Endodermal cell (in vitro differentiated cells): ENCODE measurements around the gene SNTA1. TPM values are rescaled to one million over a fixed set of nuclear protein-coding genes. Genes with fewer than 3 reads are reported as not detected.

ENCODE experiments used
- DNase-seq: peaks from one replicate; pipeline ENCODE4 v3.0.0-alpha.2; 2017
- H3K27ac ChIP-seq: 2 replicates; pipeline ENCODE4 v1.5.1; 2013; ENCODE audit warnings: mild to moderate bottlenecking, low read depth, low read length, moderate library complexity
- H3K27me3 ChIP-seq: 2 replicates; pipeline ENCODE4 v1.6.1; 2013; ENCODE audit warnings: mild to moderate bottlenecking, low read length, moderate library complexity; ENCODE audit not compliant: insufficient read depth, control insufficient read depth, poor library complexity, severe bottlenecking
- H3K36me3 ChIP-seq: 2 replicates; pipeline ENCODE4 v1.7.0; 2013; ENCODE audit warnings: mild to moderate bottlenecking, low read length, moderate library complexity; ENCODE audit not compliant: control insufficient read depth, insufficient read depth
- H3K4me1 ChIP-seq: one replicate; pipeline ENCODE4 v1.7.0; 2013; ENCODE audit warnings: low read length; ENCODE audit not compliant: control insufficient read depth, insufficient read depth
- H3K4me3 ChIP-seq: 2 replicates; pipeline ENCODE4 v1.5.1; 2013; ENCODE audit warnings: mild to moderate bottlenecking, low read length, moderate library complexity
- H3K9ac ChIP-seq: 2 replicates; pipeline ENCODE4 v1.6.1; 2013; ENCODE audit warnings: mild to moderate bottlenecking, low read length, moderate library complexity; ENCODE audit not compliant: poor library complexity, severe bottlenecking; ENCODE audit errors: extremely low read depth
- H3K9me3 ChIP-seq: 2 replicates; pipeline ENCODE4 v1.6.1; 2013; ENCODE audit warnings: mild to moderate bottlenecking, low read length, moderate library complexity; ENCODE audit not compliant: control insufficient read depth
- H3K27ac Mint-ChIP-seq: 2 replicates; pipeline ENCODE4 v1.8.0; 2020; ENCODE audit warnings: mixed read lengths
- H3K27me3 Mint-ChIP-seq: 2 replicates; pipeline ENCODE4 v1.8.0; 2021; ENCODE audit warnings: mild to moderate bottlenecking, mixed read lengths; ENCODE audit not compliant: insufficient read depth
- H3K36me3 Mint-ChIP-seq: 2 replicates; pipeline ENCODE4 v1.8.0; 2020; ENCODE audit warnings: low read depth, mixed read lengths
- H3K4me1 Mint-ChIP-seq: 2 replicates; pipeline ENCODE4 v1.8.0; 2020; ENCODE audit warnings: mixed read lengths
- H3K4me3 Mint-ChIP-seq: 2 replicates; pipeline ENCODE4 v1.8.0; 2020; ENCODE audit warnings: mild to moderate bottlenecking, moderate library complexity, mixed read lengths
- H3K9me3 Mint-ChIP-seq: 2 replicates; pipeline ENCODE4 v1.8.0; 2020; ENCODE audit warnings: mild to moderate bottlenecking, mixed read lengths
- WGBS, 2 experiments: methylation state at CpG; one replicate each; pipeline versions ENCODE4 v1.1.5 to v1.1.7; 2013; ENCODE audit warnings: missing lambda C conversion rate in 2 of 2, mixed read lengths in 1 of 2; ENCODE audit not compliant: insufficient coverage in 1 of 2, insufficient read length in 1 of 2; 5-methylcytosine and 5-hydroxymethylcytosine counted together
- total RNA-seq, 2 donors: library from RNA; stranded (reverse); fragmentation: NEBNext Ultra II Directional in 1 of 2; extraction: Animal tissue kit (Norgen Biotek cat#: 25700) in 1 of 2; gene quantifications; 2 replicates in 1 of 2; 3 replicates in 1 of 2; pipeline ENCODE4 v1.2.1, GENCODE V29; 2021
- TF ChIP-seq, protein P1 (sequence below): fragments of 200-600 bp; sonication (generic); conservative IDR thresholded peaks from 2 replicates; pipeline ENCODE4 v1.5.0; 2021; ENCODE audit warnings: antibody characterized with exemption, mild to moderate bottlenecking

SNTA1 gene
- total RNA-seq, 2 donors from 2014 or later, result 4.6 to 8.2 TPM

DNA sequence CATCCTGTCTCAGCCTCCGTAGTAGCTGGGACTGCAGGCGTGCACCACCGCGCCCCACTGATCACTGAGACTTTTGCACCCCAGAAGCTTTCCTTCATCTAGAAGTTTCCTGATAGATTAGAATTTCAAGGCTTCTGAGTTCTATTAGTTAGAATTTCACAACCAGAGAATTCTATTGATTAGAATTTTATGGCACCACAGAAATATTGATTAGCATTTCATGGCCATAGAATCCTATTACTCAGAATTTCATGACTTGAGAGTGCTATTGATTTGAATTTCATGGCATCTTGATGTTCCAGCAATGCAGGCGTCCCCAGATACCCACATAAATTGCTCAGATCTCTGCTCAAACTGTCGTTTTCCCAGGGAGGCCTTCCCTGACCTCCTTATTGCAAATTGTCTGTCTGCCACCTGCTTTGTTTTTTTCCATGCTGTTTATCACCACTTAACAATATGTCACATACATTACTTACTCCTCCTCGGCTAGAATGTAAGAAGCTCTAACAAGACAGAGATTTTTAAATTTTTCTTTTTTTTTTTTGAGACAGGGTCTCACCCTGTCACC, 29.4 kb upstream of the SNTA1 start:
- TF ChIP-seq, protein P1, sequence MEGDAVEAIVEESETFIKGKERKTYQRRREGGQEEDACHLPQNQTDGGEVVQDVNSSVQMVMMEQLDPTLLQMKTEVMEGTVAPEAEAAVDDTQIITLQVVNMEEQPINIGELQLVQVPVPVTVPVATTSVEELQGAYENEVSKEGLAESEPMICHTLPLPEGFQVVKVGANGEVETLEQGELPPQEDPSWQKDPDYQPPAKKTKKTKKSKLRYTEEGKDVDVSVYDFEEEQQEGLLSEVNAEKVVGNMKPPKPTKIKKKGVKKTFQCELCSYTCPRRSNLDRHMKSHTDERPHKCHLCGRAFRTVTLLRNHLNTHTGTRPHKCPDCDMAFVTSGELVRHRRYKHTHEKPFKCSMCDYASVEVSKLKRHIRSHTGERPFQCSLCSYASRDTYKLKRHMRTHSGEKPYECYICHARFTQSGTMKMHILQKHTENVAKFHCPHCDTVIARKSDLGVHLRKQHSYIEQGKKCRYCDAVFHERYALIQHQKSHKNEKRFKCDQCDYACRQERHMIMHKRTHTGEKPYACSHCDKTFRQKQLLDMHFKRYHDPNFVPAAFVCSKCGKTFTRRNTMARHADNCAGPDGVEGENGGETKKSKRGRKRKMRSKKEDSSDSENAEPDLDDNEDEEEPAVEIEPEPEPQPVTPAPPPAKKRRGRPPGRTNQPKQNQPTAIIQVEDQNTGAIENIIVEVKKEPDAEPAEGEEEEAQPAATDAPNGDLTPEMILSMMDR, result no peak
- Mint-ChIP-seq H3K9me3 (no peaks in the 10 kb centered on the region), H3K27me3 (no peaks in the 10 kb centered on the region), H3K4me1 (peaks cover 45% of the 10 kb centered on the region), H3K27ac (no peak overlapping the region), H3K4me3 (no peak overlapping the region), H3K36me3 (no peaks in the 10 kb centered on the region)
- no peak overlapping the region for H3K4me3 ChIP-seq
- H3K9me3 ChIP-seq, result no peaks in the 10 kb centered on the region
- no peaks in the 10 kb centered on the region for H3K36me3 ChIP-seq
- H3K9ac ChIP-seq, result no peak overlapping the region
- DNase-seq, result no peak
- peaks cover 10% of the 10 kb centered on the region for H3K4me1 ChIP-seq
- H3K27ac ChIP-seq, result no peak overlapping the region
- 87 to 96% methylated on average over 7 of the region's 7 CpGs for WGBS, 2 experiments
- no peaks in the 10 kb centered on the region for H3K27me3 ChIP-seq

DNA sequence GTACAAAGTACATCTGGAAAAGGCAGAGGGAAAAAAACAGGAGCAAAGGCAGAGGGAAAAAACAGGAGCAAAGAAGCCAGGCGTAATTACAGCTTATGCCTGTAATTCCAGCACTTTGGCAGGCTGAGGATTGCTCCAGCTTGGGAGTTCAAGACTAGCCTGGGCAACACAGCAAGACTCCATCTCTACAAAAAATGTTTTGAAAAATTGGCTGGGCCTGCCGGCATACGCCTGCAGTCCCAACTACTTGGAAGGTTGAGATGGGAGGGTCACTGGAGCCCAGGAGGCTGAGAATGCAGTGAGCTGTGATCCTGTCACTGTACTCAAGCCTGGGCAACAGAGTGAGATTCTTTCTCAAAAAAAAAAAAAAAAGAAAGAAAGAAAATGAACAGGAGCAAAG, 27.3 kb upstream of the SNTA1 start:
- no peak overlapping the region for H3K4me3 ChIP-seq
- H3K27ac ChIP-seq, result no peak overlapping the region
- DNase-seq, result no peak
- Mint-ChIP-seq H3K4me1 (peaks cover 31% of the 10 kb centered on the region), H3K27ac (no peak overlapping the region), H3K4me3 (no peak overlapping the region), H3K27me3 (no peaks in the 10 kb centered on the region), H3K36me3 (no peaks in the 10 kb centered on the region), H3K9me3 (no peaks in the 10 kb centered on the region)
- TF ChIP-seq, protein P1, result no peak
- H3K9me3 ChIP-seq, result no peaks in the 10 kb centered on the region
- H3K36me3 ChIP-seq, result no peaks in the 10 kb centered on the region
- peaks cover 7% of the 10 kb centered on the region for H3K4me1 ChIP-seq
- no peaks in the 10 kb centered on the region for H3K27me3 ChIP-seq
- WGBS, 2 experiments, result 89 to 95% methylated on average over 1 to 3 of the region's 3 CpGs
- H3K9ac ChIP-seq, result no peak overlapping the region

DNA sequence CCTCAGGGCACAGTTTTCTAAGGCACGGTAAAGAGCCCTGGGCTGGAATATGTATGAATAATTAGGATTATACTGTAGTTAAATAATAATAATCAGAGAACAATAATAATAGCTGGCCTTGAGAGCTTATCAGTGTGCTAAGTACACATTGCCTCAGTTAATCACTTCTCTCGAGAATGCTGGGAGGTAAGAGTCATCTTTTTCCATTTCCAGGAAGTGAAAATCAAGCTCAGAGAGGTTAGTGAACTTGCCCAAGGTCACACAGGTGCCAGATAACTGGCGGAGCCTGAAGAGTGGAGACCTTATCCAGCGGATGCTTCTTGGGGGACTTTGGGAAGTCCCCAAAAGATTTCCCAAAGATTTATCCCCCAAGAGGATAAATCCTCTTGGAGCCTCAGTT, 26.9 kb upstream of the SNTA1 start:
- no peaks in the 10 kb centered on the region for H3K36me3 ChIP-seq
- Mint-ChIP-seq H3K27ac (no peak overlapping the region), H3K36me3 (no peaks in the 10 kb centered on the region), H3K4me1 (peaks cover 31% of the 10 kb centered on the region), H3K9me3 (no peaks in the 10 kb centered on the region), H3K4me3 (no peak overlapping the region), H3K27me3 (no peaks in the 10 kb centered on the region)
- no peak overlapping the region for H3K4me3 ChIP-seq
- H3K9me3 ChIP-seq, result no peaks in the 10 kb centered on the region
- no peak overlapping the region for H3K27ac ChIP-seq
- WGBS, 2 experiments, result 82 to 100% methylated on average over 2 to 4 of the region's 4 CpGs
- no peak for DNase-seq
- no peak overlapping the region for H3K9ac ChIP-seq
- H3K27me3 ChIP-seq, result no peaks in the 10 kb centered on the region
- TF ChIP-seq, protein P1, result no peak
- H3K4me1 ChIP-seq, result peaks cover 4% of the 10 kb centered on the region
